EH (cell line): ENCODE results near the gene C16orf92.
"Not testable (repeated sequence)": the region's sequence is repeated elsewhere in the genome, so short reads cannot be mapped to it uniquely, and the experiment has no call there.

Source experiments
- DNase-seq: peaks from one replicate; pipeline ENCODE4 v3.0.0-alpha.2; 2015; ENCODE audit warnings: low read depth

C16orf92 gene

DNA sequence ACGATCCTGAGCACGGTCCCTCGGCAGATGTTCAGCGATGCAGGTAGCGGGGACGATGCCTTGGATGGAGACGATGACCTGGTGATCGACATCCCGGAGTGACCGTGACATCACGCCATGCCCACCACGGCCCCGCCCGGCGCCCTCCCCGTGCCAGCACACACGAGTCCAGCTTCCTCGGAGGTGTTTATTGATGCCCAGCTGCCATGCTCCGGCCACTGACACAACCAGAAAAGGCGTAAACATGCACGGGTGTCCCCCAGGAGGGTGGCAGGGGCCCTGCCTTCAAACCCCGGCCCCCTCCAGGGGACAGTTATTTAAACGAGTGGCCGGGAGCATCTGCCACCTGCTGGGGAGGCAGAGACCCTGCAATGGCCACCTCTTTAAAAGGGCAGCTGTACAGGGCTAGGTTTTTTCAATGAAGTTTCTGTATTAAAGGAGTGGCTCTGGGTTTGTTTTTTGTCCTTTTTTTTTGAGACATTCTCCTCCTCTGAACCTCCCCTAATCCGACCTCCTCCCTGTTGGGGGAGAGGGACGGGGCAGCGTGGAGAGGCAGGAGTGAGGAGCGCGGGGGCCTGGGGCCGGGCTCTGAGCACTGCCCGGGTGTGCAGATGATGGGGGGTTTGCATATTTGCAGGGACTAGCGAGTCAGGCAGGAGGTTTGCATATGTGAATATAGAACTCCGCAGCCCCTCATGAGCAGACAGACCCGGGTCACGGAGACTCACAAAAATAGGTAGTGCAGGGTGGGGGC lies 17.5 kb upstream of the C16orf92 start:
- peak; percentile 57 for DNase-seq

DNA sequence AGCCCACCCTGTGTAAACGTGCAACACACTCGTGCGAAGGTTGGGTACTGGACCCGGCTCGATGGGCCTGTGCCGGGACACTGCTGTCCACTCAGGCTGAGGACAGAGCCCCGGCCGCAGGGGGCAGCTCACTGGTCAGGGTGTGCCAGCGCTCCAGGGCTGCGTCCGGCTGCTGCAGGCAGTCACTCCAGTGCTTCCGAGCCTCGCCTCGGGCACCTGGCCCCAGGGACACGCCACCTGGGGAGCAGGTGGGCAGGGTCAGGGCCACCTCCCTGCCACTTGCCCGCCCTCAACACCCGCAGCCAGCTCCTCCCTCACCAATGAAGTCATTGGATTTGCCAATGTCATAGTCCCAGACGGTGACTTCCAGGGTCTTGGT lies 16.9 kb upstream of the C16orf92 start:
- no peak for DNase-seq

DNA sequence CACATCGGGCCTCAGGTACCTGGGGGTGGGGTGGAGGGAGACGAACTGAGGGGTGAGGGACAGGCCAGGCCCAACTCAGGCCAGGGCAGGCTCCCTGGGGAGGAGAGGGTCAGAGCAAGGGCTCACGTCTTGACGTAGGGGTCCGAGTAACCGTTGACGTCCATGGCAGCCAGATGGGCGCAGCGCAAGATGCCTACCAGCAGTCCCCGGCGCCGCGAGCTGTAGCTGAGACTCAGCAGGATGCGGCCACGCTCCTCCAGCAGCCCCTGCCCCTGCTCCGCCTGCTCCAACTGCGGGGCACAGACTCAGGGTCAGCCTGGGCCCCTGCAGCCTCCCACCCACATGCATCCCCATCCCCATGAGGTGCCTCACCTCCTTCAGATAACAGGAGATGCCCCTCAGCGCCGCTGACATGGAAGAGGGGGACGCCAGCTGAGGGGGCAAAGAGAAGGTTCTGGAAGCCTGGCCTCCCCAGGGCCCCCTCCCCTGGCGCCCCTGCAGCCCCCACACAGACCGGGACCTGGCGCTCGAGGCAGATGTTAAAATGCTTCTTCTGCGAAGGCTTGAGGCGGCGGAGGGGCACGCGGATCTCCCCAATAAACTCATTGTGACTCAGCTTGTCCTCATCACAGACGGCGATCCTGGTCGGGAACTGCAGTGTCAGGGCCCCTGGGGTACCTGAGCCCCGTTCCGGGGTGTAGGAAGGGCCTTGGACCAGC lies 16.2 kb upstream of the C16orf92 start:
- no peak for DNase-seq

DNA sequence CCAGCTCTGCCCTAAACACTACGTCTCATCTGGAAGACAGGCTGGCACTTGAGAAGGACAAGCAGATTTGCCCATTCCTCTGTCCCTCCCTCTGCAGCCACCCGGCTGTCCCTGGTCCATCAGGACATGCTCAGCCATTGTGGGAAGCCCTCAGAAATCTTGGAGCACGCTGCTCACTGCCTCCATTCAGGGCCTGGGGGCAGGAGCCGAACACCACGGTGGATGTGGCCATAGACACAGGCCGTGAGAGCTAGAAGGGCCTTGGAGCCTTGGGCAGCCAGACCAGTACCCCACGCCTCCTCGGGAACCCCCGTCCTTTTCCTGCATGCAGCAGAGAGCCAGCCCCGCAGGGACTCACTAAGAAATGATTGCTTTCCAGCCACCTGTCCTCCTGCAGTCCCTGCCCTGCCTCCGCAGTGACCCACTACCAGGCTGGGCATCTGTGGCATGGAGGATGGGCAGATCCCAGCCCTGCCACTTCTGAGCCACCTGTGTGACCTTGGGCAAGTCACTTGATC lies 15.6 kb upstream of the C16orf92 start:
- DNase-seq = no peak

DNA sequence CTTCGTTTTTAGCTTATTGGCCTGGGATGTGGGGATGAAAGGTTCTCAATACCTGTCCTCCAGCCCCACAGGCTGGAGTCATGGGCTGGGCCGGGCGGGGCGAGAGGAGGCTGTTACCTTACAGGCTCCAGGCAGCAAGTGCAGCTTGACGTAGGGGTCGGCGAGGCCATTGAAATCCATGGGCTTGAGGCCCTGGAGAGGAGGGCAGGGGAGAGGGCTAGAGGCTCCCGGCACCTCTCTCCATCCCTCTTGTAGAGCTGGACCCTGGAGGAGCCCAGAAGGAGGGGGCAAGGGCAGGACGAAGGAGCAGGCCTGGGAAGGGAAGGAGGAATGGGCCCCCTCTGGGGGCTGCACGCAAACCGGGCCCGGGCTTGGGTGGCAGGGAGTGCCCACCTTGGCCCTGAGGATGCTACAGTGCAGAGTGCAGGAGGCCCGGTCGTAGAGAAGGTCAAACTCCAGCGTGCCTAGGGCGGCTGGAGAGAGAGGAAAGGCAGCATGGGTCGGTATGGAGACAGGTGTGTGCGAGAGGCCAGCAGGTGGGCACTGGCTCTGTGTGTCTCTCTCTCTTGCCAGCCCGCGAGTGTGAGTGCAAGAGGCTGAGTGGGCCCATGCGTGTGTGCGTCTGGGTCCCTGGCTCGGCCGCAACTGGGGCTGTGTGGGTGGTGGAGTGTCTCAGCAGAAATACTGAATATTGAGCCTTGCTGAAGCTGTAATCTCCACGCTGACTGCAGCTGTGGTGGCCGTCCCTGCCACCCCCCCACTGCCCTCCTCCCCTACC lies 13.7 kb upstream of the C16orf92 start:
- DNase-seq = no peak

DNA sequence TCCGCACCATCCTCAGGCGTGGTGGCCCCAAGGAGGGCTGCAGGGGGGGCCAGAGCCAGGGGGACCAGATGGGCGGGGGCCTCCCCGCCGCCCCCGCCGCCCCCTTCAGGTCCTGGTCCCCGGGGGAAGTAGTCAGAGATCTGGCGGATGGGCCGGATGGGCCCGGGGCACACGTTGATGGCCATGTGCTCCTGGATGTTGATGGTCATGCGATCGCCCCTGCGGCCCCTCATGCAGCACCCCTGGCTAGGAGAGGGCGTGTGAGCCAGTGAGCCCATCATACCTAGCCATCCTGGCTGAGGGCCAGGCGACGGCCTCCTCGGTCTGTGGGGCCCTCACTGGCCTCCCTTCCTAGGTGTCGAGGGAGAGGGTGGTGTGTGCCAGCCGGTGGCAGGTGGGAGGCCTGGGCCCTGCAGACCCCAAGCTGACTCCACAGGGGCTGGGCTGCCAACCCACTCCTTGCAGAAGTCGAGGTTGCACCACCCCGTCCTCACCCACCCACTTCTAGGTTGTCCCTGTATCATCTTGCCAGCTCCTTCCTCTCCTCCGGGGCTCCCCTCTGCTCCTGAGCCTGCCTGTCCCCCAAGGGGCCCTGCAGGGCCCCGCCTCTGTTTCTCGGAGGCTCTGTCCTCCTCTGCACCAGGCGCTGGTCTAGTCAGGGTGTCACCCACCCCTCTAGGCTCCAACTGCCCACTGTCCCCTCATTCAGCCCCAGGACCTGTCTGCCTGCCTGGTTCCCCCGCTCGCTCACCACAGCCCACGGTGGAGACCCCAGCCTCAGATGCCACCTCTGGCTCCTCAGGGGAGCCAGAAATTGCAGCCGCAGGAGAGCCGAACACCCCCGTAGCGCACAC lies 12.8 kb upstream of the C16orf92 start:
- DNase-seq = no peak

DNA sequence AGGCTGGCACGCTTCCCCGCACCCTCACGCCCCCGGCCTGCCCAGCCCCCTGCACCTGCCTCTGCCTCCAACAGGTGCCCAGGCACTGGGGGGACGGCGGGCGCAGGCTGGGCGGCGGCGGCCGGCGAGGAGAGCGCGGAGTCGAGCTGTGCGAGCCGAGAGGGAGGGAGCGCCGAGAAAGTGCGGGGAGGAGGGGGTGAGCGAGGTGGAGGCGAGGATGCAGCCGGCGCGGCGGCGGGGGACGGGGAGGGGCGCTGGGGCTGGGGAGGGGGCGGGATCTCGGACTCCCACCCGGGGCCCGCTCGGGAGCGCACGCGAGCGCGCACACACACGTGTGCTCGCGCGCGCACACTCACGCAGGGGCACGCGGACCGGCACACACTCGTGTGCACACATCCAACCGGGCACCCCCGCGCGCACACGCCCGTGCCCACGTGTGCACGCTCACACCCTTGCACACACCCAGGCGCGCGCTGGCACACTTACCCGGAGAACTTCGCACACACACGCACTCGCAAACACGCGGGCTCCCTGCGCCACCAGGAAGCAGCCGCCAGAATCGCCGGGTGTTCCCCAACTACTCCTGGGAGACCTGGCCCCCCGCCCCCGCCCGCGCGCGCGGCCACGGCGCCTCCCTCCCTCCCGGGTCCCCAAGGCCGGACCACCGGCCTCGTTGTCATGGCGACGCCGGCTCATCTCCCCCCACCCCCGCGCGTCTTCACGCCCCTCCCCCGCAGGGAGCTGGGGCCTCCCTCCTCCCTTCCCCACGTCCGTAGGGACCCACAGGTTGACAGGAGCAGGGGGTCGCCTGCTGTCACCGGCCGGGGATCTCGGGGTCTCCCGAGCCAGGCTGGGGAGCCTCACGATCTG lies 11.9 kb upstream of the C16orf92 start, which contains the start of gene DOC2A:
Gene DOC2A, minus strand, starts transcription at position 184 of the 870 bp plus-strand sequence. CDS start 805 bp downstream, outside the sequence.
- DNase-seq = no peak

DNA sequence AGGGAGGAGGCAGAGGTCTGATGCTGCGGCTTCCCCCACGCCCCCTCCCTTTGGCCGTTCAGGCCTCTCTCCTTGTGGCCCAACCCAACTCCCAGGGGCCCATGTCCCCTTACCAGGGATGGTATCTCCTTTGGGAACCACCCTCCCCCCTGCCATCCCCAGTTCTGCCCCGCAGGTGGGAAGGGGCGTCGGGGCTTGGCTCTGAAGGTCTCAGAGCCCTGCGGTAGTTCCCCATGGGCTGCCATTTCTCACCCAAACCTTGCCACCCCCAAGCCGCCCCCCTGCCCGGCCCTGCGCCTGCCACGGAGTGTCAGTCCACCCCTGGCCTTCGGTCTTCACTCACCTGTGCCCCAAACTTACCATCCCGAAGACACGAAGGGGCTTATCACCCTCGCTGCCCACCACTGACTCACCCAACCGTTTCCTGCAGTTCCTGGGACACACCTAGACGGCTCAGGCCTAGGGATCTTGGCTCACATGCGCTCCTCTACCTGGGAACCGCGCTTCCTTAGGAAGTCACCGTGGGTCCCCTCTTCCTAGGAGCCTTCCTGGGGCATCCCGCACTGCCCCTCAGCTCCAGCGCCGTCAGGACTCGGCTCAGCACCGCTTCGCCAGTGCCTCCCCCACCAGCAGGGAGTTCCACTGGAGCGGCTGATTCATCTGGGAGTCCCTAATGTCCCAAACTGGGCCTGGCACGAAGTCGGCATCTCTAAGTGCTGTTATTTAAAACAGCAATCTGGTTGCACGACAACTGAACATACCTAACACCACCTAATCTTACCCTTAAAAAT lies 11.1 kb upstream of the C16orf92 start:
- DNase-seq = no peak

DNA sequence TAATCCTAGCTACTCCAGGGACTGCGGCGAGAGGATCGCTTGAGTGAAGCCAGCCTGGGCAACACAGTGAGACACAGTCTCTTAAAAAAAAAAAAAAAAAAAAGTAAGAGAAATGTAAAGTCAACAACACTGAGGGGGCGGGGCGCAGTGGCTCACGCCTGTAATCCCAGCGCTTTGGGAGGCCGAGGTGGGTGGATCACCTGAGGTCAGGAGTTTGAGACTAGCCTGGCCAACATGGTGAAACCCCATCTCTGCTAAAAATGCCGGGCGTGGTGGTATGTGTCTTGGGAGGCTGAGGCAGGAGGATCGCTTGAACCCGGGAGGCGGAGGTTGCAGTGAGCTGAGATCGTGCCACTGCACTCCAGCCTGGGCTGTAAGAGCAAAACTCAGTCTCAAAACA lies 10.4 kb upstream of the C16orf92 start:
- not testable (repeated sequence) for DNase-seq

DNA sequence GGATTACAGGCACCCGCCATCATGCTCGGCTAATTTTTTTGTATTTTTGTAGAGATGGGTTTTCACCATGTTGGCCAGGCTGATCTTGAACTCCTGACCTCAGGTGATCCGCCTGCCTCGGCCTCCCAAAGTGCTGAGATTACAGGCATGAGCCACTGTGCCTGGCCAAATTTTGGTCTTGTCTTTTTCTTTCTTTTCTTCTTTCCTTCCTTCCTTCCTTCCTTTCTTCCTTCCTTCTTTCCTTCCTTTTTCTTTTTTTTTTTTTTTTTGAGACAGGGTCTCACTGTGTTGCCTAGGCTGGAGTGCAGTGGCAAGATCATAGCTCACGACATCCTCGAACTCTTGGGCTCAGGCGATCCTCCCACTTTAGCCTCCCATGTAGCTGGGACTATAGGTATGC lies 7.5 kb upstream of the C16orf92 start:
- not testable (repeated sequence) for DNase-seq

DNA sequence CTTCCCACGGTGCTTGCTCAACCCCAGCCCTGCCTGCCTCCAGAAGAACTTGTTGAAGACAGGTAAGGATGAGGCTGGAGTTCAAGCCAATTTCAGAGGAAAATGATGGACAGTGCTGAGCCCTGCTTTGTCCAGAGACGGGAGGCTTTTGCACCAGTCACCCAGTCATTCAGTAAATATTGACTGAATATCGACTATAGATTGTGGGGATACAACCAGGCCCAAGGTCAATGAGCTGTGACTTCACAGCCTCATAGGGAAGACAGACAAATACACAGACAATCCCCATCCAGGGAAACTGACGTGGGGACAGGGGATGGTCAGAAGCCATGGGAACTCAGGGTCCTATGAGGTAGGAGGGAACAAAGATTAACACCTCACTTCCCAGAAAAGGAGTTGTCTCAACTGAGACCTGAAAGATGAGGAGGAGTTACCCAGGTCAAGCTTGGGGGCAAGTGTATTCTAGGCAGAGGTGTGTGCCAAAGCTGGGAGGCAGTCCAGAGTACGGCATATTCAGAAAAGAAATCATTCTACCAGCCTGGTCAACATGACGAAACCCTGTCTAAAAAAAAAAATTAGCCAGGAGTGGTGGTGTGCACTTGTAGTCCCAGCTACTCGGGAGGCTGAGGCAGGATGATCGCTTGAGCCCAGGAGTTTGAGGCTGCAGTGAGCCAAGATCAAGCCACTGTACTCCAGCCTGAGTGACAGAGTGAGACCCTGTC lies 6.3 kb upstream of the C16orf92 start:
- no peak for DNase-seq

DNA sequence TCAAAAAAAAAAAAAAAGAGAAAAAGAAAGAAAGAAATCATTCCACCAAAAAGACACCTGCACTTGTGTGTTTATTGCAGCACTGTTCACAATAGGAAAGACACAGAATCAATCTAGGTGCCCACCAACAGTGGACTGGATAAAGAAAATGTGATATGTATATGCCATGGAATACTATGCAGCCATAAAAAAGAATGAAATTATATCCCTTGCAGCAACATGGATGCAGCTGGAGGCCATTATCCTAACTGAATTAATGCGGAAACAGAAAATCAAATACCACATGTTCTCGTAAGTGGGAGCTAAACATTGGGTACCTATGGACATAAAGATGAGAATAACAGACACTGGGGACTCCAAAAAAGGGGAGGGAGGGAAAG lies 5.7 kb upstream of the C16orf92 start:
- no peak for DNase-seq

DNA sequence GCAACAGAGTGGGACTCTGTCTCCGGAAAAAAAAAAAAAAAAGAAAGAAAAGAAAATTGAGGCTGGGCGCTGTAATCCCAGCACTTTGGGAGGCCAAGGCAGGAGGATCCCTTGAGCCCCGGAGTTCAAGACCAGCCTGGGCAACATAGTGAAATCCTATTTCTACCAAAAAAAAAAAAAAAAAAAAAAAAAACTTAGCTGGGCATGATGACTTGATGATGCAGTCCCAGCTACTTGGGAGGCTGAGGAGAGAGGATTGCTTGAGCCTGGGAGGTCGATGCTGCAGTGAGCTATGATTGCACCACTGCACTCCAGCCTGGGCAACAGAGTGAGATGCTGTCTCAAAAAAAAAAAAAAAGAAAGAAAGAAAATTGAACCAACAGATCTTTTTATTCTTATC lies 5.1 kb upstream of the C16orf92 start:
- not testable (repeated sequence) for DNase-seq

DNA sequence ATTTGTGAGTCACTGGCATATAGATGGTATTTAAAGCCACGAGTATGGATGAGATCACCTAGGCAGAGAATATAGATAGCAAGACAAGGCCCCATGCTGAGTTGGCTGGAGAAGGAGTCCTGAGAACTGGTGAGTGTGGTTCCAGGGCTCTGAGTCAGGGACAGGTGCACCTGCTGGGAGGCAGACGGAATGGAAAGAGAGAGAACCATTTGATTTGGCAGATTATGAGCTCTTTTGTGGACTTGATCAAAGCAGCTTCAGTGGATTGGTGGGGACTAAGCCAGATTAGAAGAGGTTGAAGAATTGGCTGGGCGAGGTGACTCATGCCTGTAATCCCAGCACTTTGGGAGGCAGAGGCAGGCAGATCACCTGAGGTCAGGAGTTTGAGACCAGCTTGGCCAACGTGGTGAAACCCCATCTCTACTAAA lies 4.3 kb upstream of the C16orf92 start:
- no peak for DNase-seq

DNA sequence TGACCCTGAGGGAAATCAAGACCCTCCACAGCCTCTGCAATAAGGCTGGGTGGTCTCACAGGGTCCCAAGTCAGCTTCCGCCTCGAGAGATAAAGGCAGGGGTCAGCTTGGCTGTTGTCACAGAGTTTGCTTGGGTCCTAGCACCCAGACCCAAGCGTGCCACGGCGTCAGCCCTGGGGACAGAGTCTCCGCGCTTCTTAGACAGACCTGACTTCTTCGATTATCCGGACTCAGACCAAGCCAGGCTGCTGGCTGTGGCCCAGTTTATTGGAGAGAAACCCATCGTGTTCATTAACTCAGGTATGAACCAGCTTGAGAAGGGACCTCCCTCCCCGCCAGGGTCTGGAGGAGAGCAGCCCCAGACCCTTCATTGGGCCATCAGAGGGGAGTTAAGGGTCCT lies 588 bp downstream of the C16orf92 start:
- DNase-seq = no peak

DNA sequence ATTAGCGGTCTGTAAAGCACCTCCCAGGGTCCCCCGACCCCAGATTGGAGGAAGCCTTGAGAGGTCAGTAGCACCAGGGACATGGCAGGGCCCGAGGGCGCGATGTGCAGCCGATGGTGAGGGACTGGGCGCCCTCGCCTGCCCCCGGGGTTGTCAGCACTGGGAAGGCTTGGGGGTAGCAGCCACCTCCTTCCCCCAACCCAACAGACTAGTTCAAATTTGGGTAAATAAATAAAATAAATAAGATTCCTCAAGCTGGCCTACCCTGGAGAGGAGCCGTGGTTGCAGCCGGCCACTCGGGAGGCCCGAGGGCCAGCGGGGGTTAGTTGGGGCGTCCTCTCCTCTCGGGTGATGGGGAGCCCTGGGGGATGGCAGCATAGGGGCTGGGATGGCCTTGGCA lies 1.5 kb downstream of the C16orf92 start:
- no peak for DNase-seq

DNA sequence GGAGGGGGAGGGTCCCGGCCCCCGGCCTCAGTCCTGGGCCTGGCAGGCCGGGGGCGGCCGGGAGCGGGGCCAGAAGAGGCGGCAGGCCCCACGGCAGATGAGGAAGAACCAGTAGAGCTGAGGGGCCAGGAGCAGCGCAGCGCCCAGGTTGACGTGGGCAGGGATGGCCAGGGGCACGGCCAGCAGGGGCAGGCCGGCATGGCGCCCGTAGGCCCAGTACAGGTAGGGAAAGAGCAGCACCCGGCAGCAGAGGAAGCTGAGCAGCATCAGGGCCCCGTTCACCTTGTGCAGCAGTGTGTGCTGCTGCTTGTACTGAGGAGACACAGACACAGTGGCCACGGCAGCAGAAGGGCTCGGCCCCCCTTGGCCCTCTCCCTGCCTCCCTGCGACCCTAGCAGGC lies 2.2 kb downstream of the C16orf92 start:
- no peak for DNase-seq

DNA sequence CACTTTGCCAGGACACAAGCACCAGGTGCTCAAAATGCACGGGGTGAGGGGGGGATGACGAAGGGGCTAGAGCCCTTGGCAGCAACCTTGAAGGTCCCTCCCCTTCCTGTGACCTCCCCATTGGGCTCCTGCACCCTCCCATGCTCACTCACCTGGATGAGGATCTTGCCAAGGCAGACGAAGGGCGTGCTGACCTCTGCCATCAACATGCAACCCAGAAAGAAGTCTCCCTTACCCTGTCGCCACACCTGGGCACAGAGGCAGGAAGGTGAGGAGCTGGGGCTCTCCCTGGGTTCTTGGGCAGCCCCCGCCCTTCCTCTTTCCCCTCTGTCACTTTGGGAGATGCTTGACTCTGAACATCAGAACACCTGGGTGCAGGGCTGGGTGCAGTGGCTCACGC lies 2.6 kb downstream of the C16orf92 start:
- no peak for DNase-seq

DNA sequence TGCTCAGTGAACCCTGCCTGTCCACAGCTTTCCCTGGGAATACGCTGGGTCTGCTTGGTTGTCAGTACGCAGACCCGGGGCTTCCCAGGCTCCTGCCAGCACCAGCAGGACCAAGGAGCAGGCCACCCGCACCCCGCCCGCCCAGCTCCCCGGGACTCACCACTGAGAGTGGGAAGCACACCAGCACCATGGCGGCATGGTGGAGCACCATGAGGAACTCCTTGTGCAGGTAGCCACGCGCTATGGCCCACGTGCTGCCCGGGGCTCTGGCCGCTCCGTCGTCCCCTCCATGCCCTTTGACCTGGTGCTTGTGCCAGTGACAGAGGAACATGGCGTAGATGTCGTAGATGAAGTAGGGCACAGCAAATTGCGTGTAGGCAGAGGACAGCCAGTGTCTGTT lies 3.5 kb downstream of the C16orf92 start:
- DNase-seq = no peak
